DOHH2 (cell line): ENCODE results near the gene CTDSPL.

ENCODE experiments used
- H3F3A ChIP-seq: fragments of 200-600 bp; sonication (generic), shearing (Covaris generic); 2 replicates; pipeline ENCODE4 v1.6.0; 2016; ENCODE audit warnings: antibody characterized with exemption, mild to moderate bottlenecking; ENCODE audit not compliant: control insufficient read depth, insufficient read depth
- H3K27ac ChIP-seq: fragments of 200-600 bp; sonication (generic); 2 replicates; pipeline ENCODE4 v1.5.1; 2014; ENCODE audit warnings: low read depth, mild to moderate bottlenecking, low read length, moderate library complexity
- H3K27me3 ChIP-seq: fragments of 200-600 bp; sonication (generic); 2 replicates; pipeline ENCODE4 v1.6.1; 2014; ENCODE audit warnings: mild to moderate bottlenecking, low read length, mixed read lengths; ENCODE audit not compliant: control insufficient read depth
- H3K36me3 ChIP-seq: fragments of 200-600 bp; sonication (generic); 2 replicates; pipeline ENCODE4 v1.6.1; 2014; ENCODE audit warnings: mild to moderate bottlenecking, low read length, moderate library complexity, mixed read lengths; ENCODE audit not compliant: control insufficient read depth
- H3K4me1 ChIP-seq: fragments of 200-600 bp; sonication (generic); 2 replicates; pipeline ENCODE4 v1.6.1; 2014; ENCODE audit warnings: mild to moderate bottlenecking, low read length, mixed read lengths; ENCODE audit not compliant: control insufficient read depth
- H3K4me2 ChIP-seq: fragments of 200-600 bp; sonication (generic); 2 replicates; pipeline ENCODE4 v1.6.0; 2014; ENCODE audit warnings: mild to moderate bottlenecking, low read length, moderate library complexity
- H3K4me3 ChIP-seq: fragments of 200-600 bp; sonication (generic); 2 replicates; pipeline ENCODE4 v1.5.1; 2014; ENCODE audit warnings: mild to moderate bottlenecking, low read length, mixed read lengths
- H3K79me2 ChIP-seq: fragments of 200-600 bp; sonication (generic); 2 replicates; pipeline ENCODE4 v1.6.1; 2014; ENCODE audit warnings: mild to moderate bottlenecking, low read length, mixed read lengths; ENCODE audit not compliant: control insufficient read depth
- H3K9me2 ChIP-seq: fragments of 200-600 bp; sonication (generic); replicated peaks from 2 replicates; pipeline ENCODE4 v1.6.1; 2014; ENCODE audit warnings: mild to moderate bottlenecking, low read length, mixed read lengths; ENCODE audit not compliant: control insufficient read depth
- H3K9me3 ChIP-seq: fragments of 200-600 bp; sonication (generic); 2 replicates; pipeline ENCODE4 v1.6.1; 2014; ENCODE audit warnings: antibody characterized with exemption, low read length, mixed read lengths; ENCODE audit not compliant: control insufficient read depth, insufficient read depth
- H4K20me1 ChIP-seq: fragments of 200-600 bp; sonication (generic); 2 replicates; pipeline ENCODE4 v1.6.0; 2014; ENCODE audit warnings: low read depth, mild to moderate bottlenecking, antibody characterized with exemption, low read length, moderate library complexity; ENCODE audit not compliant: control insufficient read depth, insufficient read depth
- EZH2phosphoT487 ChIP-seq: fragments of 200-600 bp; sonication (generic); IDR thresholded peaks from 2 replicates; pipeline ENCODE4 v1.6.1; 2017; ENCODE audit warnings: borderline replicate concordance, mild to moderate bottlenecking, antibody characterized with exemption, low read length, moderate library complexity, mixed read lengths
- TF ChIP-seq, protein P1 (sequence below): fragments of 200-600 bp; sonication (generic); IDR thresholded peaks from one replicate; pipeline ENCODE4 v1.5.1; 2014; ENCODE audit warnings: antibody characterized with exemption, mild to moderate bottlenecking, low read depth, low read length; ENCODE audit not compliant: poor library complexity, severe bottlenecking

Gene CTDSPL

DNA sequence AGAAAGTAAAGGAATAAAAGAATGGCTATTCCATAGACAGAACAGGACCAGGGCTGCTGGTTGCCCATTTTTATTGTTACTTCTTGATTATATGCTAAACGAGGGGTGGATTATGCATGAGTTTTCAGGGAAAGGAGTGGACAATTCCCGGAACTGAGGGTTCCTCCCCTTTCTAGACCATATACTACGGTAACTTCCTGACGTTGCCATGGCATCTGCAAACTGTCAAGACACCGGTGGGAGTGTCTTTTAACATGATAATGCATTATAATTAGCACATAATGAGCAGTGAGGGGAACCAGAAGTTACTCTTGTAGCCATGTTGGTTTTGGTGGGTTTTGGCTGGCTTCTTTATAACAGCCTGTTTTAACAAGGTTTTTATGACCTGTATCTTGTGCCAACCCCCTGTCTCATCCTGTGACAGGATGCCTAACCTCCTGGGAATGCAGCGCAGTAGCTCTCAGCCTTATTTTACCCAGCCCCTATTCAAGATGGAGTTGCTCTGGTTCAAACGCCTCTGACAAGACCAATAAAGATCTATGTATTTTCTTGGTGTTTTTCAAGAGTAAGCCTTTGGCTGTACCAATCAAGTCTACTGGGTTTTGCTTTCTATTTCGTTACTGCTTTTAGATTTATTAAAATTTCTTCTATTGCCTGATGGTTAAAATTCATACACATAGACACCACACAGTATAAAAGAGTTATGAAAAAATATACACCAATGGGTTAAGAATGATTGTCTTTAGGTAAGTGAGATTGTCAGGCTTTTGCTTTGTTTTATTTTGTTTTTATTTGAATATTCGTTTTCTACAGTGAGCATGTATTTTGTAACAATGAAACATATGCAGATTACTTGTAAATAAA is 37.4 kb upstream of the CTDSPL start:
- H3K4me3 ChIP-seq, result no peak overlapping the region
- no peak for TF ChIP-seq EZH2phosphoT487
- TF ChIP-seq, protein P1, sequence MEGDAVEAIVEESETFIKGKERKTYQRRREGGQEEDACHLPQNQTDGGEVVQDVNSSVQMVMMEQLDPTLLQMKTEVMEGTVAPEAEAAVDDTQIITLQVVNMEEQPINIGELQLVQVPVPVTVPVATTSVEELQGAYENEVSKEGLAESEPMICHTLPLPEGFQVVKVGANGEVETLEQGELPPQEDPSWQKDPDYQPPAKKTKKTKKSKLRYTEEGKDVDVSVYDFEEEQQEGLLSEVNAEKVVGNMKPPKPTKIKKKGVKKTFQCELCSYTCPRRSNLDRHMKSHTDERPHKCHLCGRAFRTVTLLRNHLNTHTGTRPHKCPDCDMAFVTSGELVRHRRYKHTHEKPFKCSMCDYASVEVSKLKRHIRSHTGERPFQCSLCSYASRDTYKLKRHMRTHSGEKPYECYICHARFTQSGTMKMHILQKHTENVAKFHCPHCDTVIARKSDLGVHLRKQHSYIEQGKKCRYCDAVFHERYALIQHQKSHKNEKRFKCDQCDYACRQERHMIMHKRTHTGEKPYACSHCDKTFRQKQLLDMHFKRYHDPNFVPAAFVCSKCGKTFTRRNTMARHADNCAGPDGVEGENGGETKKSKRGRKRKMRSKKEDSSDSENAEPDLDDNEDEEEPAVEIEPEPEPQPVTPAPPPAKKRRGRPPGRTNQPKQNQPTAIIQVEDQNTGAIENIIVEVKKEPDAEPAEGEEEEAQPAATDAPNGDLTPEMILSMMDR, result no peak
- no peak overlapping the region for H3K4me2 ChIP-seq
- H3K9me3 ChIP-seq, result no peaks in the 10 kb centered on the region
- no peaks in the 10 kb centered on the region for H3K4me1 ChIP-seq
- H4K20me1 ChIP-seq, result no peaks in the 10 kb centered on the region
- H3F3A ChIP-seq, result no peaks in the 10 kb centered on the region
- H3K9me2 ChIP-seq, result no peaks in the 10 kb centered on the region
- H3K27me3 ChIP-seq, result peaks cover 19% of the 10 kb centered on the region
- H3K79me2 ChIP-seq, result no peaks in the 10 kb centered on the region
- H3K36me3 ChIP-seq, result no peaks in the 10 kb centered on the region
- H3K27ac ChIP-seq, result no peak overlapping the region

DNA sequence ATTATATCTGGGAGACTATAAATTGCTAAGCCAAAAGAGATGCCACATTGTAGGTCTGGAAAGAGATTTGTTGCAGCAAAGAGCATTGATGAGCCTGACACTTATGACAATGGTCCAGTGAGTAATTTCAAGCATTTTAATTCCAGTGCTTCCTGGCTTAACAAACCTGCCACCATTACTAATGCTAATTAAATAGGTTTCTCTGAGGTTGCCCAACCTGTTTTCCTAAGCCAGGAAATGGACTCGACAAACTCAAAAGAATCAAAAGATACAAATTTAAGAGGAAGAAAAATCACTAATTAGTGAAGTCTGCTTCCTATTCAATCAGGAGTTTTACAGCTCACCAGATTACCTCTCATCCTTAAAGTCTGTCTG is 36.7 kb upstream of the CTDSPL start:
- H3K4me1 ChIP-seq, result no peaks in the 10 kb centered on the region
- H3K4me3 ChIP-seq, result no peak overlapping the region
- no peaks in the 10 kb centered on the region for H3K79me2 ChIP-seq
- TF ChIP-seq, protein P1, result no peak
- no peak for TF ChIP-seq EZH2phosphoT487
- no peak overlapping the region for H3K27ac ChIP-seq
- no peak overlapping the region for H3K4me2 ChIP-seq
- H4K20me1 ChIP-seq, result no peaks in the 10 kb centered on the region
- H3K9me2 ChIP-seq, result no peaks in the 10 kb centered on the region
- peaks cover 19% of the 10 kb centered on the region for H3K27me3 ChIP-seq
- H3K9me3 ChIP-seq, result no peaks in the 10 kb centered on the region
- no peaks in the 10 kb centered on the region for H3K36me3 ChIP-seq
- no peaks in the 10 kb centered on the region for H3F3A ChIP-seq

GRCh38 chr3:37825744-37826400 is 35.8 kb upstream of the CTDSPL start:
- Histone ChIP-seq H3F3A (no peaks in the 10 kb centered on the region), H3K9me2 (no peaks in the 10 kb centered on the region), H3K27ac (no peak overlapping the region), H4K20me1 (no peaks in the 10 kb centered on the region), H3K27me3 (peaks cover 19% of the 10 kb centered on the region), H3K79me2 (no peaks in the 10 kb centered on the region), H3K36me3 (no peaks in the 10 kb centered on the region), H3K4me3 (no peak overlapping the region), H3K4me1 (no peaks in the 10 kb centered on the region), H3K4me2 (no peak overlapping the region), H3K9me3 (no peaks in the 10 kb centered on the region)
- TF ChIP-seq EZH2phosphoT487, result no peak
- TF ChIP-seq, protein P1, result no peak
